HUES48 (cell line): ENCODE data around the gene ATAD1.

Source experiments
- H3K27ac ChIP-seq: one replicate; pipeline ENCODE4 v1.7.0; 2013; ENCODE audit warnings: low read depth, low read length, inconsistent platforms
- H3K27me3 ChIP-seq: 2 replicates; pipeline ENCODE4 v1.6.1; 2013; ENCODE audit warnings: mild to moderate bottlenecking, low read length; ENCODE audit not compliant: control insufficient read depth, insufficient read depth
- H3K36me3 ChIP-seq: 2 replicates; pipeline ENCODE4 v1.6.1; 2013; ENCODE audit warnings: low read length; ENCODE audit not compliant: control insufficient read depth, insufficient read depth
- H3K4me1 ChIP-seq: 2 replicates; pipeline ENCODE4 v1.6.1; 2013; ENCODE audit warnings: mild to moderate bottlenecking, low read length; ENCODE audit not compliant: control insufficient read depth, insufficient read depth
- H3K4me3 ChIP-seq: 2 replicates; pipeline ENCODE4 v1.5.1; 2013; ENCODE audit warnings: mild to moderate bottlenecking, low read depth, low read length
- H3K9ac ChIP-seq: 2 replicates; pipeline ENCODE4 v1.6.1; 2013; ENCODE audit warnings: mild to moderate bottlenecking, low read depth, low read length, moderate library complexity
- H3K9me3 ChIP-seq: 2 replicates; pipeline ENCODE4 v1.6.1; 2013; ENCODE audit warnings: low read length; ENCODE audit not compliant: control insufficient read depth, insufficient read depth

The ATAD1 gene

GRCh38 chr10:87799860-87800259 lies 18.2 kb downstream of the ATAD1 start:
- H3K9me3 ChIP-seq = peaks cover 46% of the 10 kb centered on the region
- H3K36me3 ChIP-seq = peaks cover 73% of the 10 kb centered on the region
- H3K4me3 ChIP-seq = no peak overlapping the region
- no peak overlapping the region for H3K9ac ChIP-seq
- H3K27me3 ChIP-seq = no peaks in the 10 kb centered on the region
- H3K27ac ChIP-seq = no peak overlapping the region
- H3K4me1 ChIP-seq = peaks cover 5% of the 10 kb centered on the region; the same call in 1 of the 2 replicates

GRCh38 chr10:87798082-87798481 lies 19.9 kb downstream of the ATAD1 start:
- H3K4me3 ChIP-seq = no peak overlapping the region
- peaks cover 62% of the 10 kb centered on the region for H3K36me3 ChIP-seq
- no peak overlapping the region for H3K27ac ChIP-seq
- no peak overlapping the region for H3K9ac ChIP-seq
- H3K4me1 ChIP-seq = peaks cover 12% of the 10 kb centered on the region; the same call in 1 of the 2 replicates
- peaks cover 38% of the 10 kb centered on the region for H3K9me3 ChIP-seq
- H3K27me3 ChIP-seq = no peaks in the 10 kb centered on the region

- Histone ChIP-seq H3K4me1 (peaks cover 12% of the 10 kb centered on the region; the same call in 1 of the 2 replicates), H3K9ac (no peak overlapping the region), H3K27ac (no peak overlapping the region), H3K27me3 (no peaks in the 10 kb centered on the region), H3K4me3 (no peak overlapping the region), H3K36me3 (peaks cover 58% of the 10 kb centered on the region), H3K9me3 (peaks cover 3% of the 10 kb centered on the region; the same call in 1 of the 2 replicates)
These were observed 23.7 kb downstream of the ATAD1 start for GRCh38 chr10:87794285-87794684.

- Histone ChIP-seq H3K36me3 (peaks cover 59% of the 10 kb centered on the region), H3K27me3 (no peaks in the 10 kb centered on the region), H3K9ac (no peak overlapping the region), H3K9me3 (no peaks in the 10 kb centered on the region), H3K4me3 (no peak overlapping the region), H3K27ac (no peak overlapping the region), H3K4me1 (peaks cover 11% of the 10 kb centered on the region; the same call in 1 of the 2 replicates)
These were observed 27.8 kb downstream of the ATAD1 start for GRCh38 chr10:87790185-87790584.

GRCh38 chr10:87786421-87786820 lies 31.6 kb downstream of the ATAD1 start:
- Histone ChIP-seq H3K4me1 (no peaks in the 10 kb centered on the region), H3K36me3 (peaks cover 77% of the 10 kb centered on the region), H3K4me3 (no peak overlapping the region), H3K9me3 (no peaks in the 10 kb centered on the region), H3K27me3 (no peaks in the 10 kb centered on the region), H3K27ac (no peak overlapping the region), H3K9ac (no peak overlapping the region)

- Histone ChIP-seq H3K4me1 (no peaks in the 10 kb centered on the region), H3K4me3 (no peak overlapping the region), H3K27ac (no peak overlapping the region), H3K27me3 (no peaks in the 10 kb centered on the region), H3K9me3 (no peaks in the 10 kb centered on the region), H3K9ac (no peak overlapping the region), H3K36me3 (peaks cover 62% of the 10 kb centered on the region)
These were observed 35.3 kb downstream of the ATAD1 start for GRCh38 chr10:87782721-87783120.

GRCh38 chr10:87781545-87781944 lies 36.5 kb downstream of the ATAD1 start:
- Histone ChIP-seq H3K4me3 (no peak overlapping the region), H3K27ac (no peak overlapping the region), H3K9ac (no peak overlapping the region), H3K27me3 (no peaks in the 10 kb centered on the region), H3K9me3 (no peaks in the 10 kb centered on the region), H3K36me3 (peaks cover 60% of the 10 kb centered on the region), H3K4me1 (no peaks in the 10 kb centered on the region)

- H3K36me3 ChIP-seq = peaks cover 51% of the 10 kb centered on the region
These were observed 41.7 kb downstream of the ATAD1 start for GRCh38 chr10:87776328-87776727.

GRCh38 chr10:87775766-87776165 lies 42.3 kb downstream of the ATAD1 start:
- Histone ChIP-seq H3K9ac (no peak overlapping the region), H3K27me3 (no peaks in the 10 kb centered on the region), H3K4me3 (no peak overlapping the region), H3K27ac (no peak overlapping the region), H3K9me3 (no peaks in the 10 kb centered on the region), H3K36me3 (peaks cover 54% of the 10 kb centered on the region), H3K4me1 (no peaks in the 10 kb centered on the region)

More at GRCh38 chr10:87776328-87776727, 41.7 kb downstream of the ATAD1 start:
- H3K4me1 ChIP-seq = no peaks in the 10 kb centered on the region
- no peak overlapping the region for H3K4me3 ChIP-seq
- no peaks in the 10 kb centered on the region for H3K9me3 ChIP-seq
- no peaks in the 10 kb centered on the region for H3K27me3 ChIP-seq
- H3K9ac ChIP-seq = no peak overlapping the region
- H3K27ac ChIP-seq = no peak overlapping the region

GRCh38 chr10:87771871-87772500 lies 46.0 kb downstream of the ATAD1 start:
- Histone ChIP-seq H3K27ac (no peak overlapping the region), H3K9ac (no peak overlapping the region), H3K27me3 (no peaks in the 10 kb centered on the region), H3K4me3 (no peak overlapping the region), H3K9me3 (no peaks in the 10 kb centered on the region), H3K4me1 (no peaks in the 10 kb centered on the region; the same call in 1 of the 2 replicates), H3K36me3 (peaks cover 72% of the 10 kb centered on the region)

- Histone ChIP-seq H3K9me3 (no peaks in the 10 kb centered on the region), H3K4me3 (no peak overlapping the region), H3K27ac (no peak overlapping the region), H3K9ac (no peak overlapping the region), H3K4me1 (no peaks in the 10 kb centered on the region; the same call in 1 of the 2 replicates), H3K36me3 (peaks cover 49% of the 10 kb centered on the region), H3K27me3 (no peaks in the 10 kb centered on the region)
These were observed 50.8 kb downstream of the ATAD1 start for GRCh38 chr10:87767253-87767652.
